ENCODE results near the gene APLP2. TPM values are rescaled to one million over a fixed set of nuclear protein-coding genes. Genes with fewer than 3 reads are reported as not detected.

Gene APLP2
- total RNA-seq, 1 experiment from 2014 or later, result 317 TPM

DNA sequence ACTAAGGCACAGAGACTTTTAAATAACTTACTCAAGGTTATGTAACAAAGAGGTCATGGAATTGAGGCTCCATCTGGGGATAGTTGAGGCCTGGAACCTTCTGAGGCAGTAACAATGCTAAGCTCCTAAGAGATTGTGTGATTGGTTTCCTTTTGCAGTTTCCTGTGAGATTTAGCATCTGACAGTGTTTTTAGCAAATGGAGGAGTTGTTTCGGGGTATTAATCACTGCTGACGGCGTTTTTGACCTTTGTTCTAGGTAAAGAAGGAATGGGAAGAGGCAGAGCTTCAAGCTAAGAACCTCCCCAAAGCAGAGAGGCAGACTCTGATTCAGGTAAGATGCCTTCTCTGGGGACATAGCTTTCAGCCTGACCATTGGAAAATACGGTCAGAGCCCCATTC is 57.8 kb downstream of the APLP2 start:
- Mint-ChIP-seq H3K27ac (ENCODE audit: low read depth, unreplicated experiment) (no peak overlapping the region), H3K4me3 (ENCODE audit: unreplicated experiment) (no peak overlapping the region), H3K27me3 (ENCODE audit: insufficient read depth, unreplicated experiment) (no peaks in the 10 kb centered on the region), H3K4me1 (ENCODE audit: insufficient read depth, unreplicated experiment) (peaks cover 14% of the 10 kb centered on the region), H3K9me3 (ENCODE audit: unreplicated experiment) (no peaks in the 10 kb centered on the region), H3K36me3 (ENCODE audit: insufficient read depth, unreplicated experiment) (peaks cover 71% of the 10 kb centered on the region)
- CTCF ChIA-PET, result interaction anchor here (0.6 to 12.7 kb wide), 8 partner anchors 11 to 328 kb away, joined by 3 to 234 read pairs (median 4); no protein-coding TSS in a partner anchor
- POLR2A ChIA-PET, result interaction anchor here (6.9 to 8.4 kb wide), 2 partner anchors 56 to 125 kb away, joined by 38 to 79 read pairs; partner anchors contain the start of genes APLP2 and PRDM10
- no TSS peak for BruUV-seq (replicated peaks)
- TF ChIP-seq, protein P1, sequence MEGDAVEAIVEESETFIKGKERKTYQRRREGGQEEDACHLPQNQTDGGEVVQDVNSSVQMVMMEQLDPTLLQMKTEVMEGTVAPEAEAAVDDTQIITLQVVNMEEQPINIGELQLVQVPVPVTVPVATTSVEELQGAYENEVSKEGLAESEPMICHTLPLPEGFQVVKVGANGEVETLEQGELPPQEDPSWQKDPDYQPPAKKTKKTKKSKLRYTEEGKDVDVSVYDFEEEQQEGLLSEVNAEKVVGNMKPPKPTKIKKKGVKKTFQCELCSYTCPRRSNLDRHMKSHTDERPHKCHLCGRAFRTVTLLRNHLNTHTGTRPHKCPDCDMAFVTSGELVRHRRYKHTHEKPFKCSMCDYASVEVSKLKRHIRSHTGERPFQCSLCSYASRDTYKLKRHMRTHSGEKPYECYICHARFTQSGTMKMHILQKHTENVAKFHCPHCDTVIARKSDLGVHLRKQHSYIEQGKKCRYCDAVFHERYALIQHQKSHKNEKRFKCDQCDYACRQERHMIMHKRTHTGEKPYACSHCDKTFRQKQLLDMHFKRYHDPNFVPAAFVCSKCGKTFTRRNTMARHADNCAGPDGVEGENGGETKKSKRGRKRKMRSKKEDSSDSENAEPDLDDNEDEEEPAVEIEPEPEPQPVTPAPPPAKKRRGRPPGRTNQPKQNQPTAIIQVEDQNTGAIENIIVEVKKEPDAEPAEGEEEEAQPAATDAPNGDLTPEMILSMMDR (IDR thresholded peaks at IDR 0.05; ENCODE audit: unreplicated experiment), result no peak
- intact Hi-C loops (cut with micrococcal nuclease), result no loop called here
- no peak for DNase-seq (ENCODE audit: unreplicated experiment)

DNA sequence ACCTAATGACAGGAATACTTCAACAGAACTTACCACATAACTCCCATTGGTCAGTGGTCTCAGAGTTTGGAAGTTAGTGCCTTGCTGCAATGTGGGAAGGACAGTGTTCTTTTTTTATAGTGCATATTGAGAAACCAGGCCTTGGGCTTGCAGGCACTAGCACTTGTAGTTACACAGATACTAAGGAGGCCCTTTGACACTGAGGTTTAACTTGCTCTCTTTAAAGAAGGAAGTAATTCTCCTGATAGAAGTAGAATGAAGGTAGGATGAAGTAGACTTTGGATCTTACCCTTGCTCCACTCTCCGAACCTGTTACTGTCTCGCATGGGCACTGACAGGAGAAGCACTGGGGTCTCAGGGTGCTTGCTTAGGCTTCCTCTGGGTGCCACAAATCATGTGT is 58.9 kb downstream of the APLP2 start:
- Mint-ChIP-seq H3K4me3 (ENCODE audit: unreplicated experiment) (no peak overlapping the region), H3K36me3 (ENCODE audit: insufficient read depth, unreplicated experiment) (peaks cover 71% of the 10 kb centered on the region), H3K27ac (ENCODE audit: low read depth, unreplicated experiment) (no peak overlapping the region), H3K9me3 (ENCODE audit: unreplicated experiment) (no peaks in the 10 kb centered on the region), H3K27me3 (ENCODE audit: insufficient read depth, unreplicated experiment) (no peaks in the 10 kb centered on the region), H3K4me1 (ENCODE audit: insufficient read depth, unreplicated experiment) (peaks cover 12% of the 10 kb centered on the region)
- DNase-seq (ENCODE audit: unreplicated experiment), result no peak
- ChIA-PET POLR2A (interaction anchor here (0.7 to 8.4 kb wide), 4 partner anchors 17 to 126 kb away, joined by 3 to 79 read pairs (median 20); partner anchors contain the start of genes APLP2 and PRDM10), CTCF (interaction anchor here (0.9 to 12.7 kb wide), 2 partner anchors 200 to 213 kb away, joined by 3 to 234 read pairs; no protein-coding TSS in a partner anchor)
- TF ChIP-seq, protein P1 (IDR thresholded peaks at IDR 0.05; ENCODE audit: unreplicated experiment), result no peak
- intact Hi-C loops (cut with micrococcal nuclease), result no loop called here
- BruUV-seq (replicated peaks), result no TSS peak

DNA sequence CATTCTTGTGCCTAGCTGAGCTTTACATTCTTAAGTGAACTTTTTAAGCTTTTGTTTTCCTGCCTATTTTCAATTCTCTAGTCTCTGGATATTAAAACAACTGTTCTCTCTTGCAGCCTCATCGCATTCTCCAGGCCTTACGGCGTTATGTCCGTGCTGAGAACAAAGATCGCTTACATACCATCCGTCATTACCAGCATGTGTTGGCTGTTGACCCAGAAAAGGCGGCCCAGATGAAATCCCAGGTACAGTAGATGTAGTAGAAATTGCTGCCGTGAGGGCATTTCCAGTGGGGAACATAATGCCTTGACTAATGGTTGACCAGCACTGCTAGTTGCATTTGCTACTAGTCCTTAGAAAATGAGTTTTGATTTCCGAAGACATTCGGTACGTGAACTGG is 60.2 kb downstream of the APLP2 start:
- POLR2A ChIA-PET, result interaction anchor here (0.6 to 8.4 kb wide), 5 partner anchors 25 to 200 kb away, joined by 3 to 79 read pairs (median 4); partner anchors contain the start of genes APLP2 and PRDM10
- Mint-ChIP-seq H3K27me3 (ENCODE audit: insufficient read depth, unreplicated experiment) (no peaks in the 10 kb centered on the region), H3K27ac (ENCODE audit: low read depth, unreplicated experiment) (no peak overlapping the region), H3K4me1 (ENCODE audit: insufficient read depth, unreplicated experiment) (no peaks in the 10 kb centered on the region), H3K9me3 (ENCODE audit: unreplicated experiment) (no peaks in the 10 kb centered on the region), H3K4me3 (ENCODE audit: unreplicated experiment) (no peak overlapping the region), H3K36me3 (ENCODE audit: insufficient read depth, unreplicated experiment) (peaks cover 72% of the 10 kb centered on the region)
- CTCF ChIA-PET, result interaction anchor here (0.6 to 12.7 kb wide), 8 partner anchors 14 to 486 kb away, joined by 3 to 234 read pairs (median 12); no protein-coding TSS in a partner anchor
- BruUV-seq (replicated peaks), result no TSS peak
- TF ChIP-seq, protein P1 (IDR thresholded peaks at IDR 0.05; ENCODE audit: unreplicated experiment), result no peak
- DNase-seq (ENCODE audit: unreplicated experiment), result no peak
- intact Hi-C loops (cut with micrococcal nuclease), result no loop called here

DNA sequence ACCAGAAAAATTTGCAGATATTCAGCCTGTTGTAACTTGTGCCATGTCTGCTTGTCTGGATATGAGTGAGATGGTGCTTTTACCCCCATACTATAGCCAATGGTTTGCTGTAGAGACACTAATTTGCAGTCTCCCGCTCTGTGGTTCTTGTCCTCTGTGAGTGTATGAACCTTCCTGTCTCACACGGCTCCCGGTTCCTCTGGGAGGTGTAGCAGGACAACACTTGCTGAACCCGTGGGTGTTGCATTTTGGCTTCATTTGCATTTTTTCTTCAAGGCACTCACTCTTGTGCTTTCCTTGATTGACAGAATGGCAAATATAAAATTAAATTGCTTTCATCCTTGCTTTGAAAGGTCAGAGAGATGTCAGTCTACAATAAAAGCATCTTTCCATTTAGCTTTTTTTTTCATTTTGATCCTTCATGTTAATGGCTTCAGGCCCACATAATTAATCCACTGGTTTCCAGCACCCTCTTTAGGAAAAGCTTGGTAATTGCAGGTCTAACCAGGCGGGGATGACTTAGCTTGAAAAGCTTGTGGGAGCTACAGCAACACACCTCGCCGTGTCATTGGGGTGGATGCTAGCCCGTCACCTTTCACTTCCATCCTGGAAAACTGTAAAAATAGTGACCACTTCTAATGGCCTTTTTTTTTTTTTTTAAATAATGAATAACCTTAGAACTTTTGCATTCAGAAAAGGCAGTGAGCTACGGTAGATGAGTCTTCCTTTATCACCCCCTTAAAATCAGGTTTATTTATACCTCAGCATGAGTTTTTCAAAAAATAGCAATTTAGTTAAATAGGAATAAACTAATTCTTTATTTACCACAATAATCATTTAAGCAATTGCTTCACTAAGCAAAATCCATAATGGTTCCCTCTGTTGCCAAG is 62.5 kb downstream of the APLP2 start:
- intact Hi-C loops (cut with micrococcal nuclease), result loop anchor here (1.0 kb wide), 4 partner anchors 129 to 347 kb away; no protein-coding TSS in a partner anchor
- POLR2A ChIA-PET, result interaction anchor here (1.0 to 6.9 kb wide), 10 partner anchors 8 to 270 kb away, joined by 3 to 38 read pairs (median 6); partner anchors contain the start of genes APLP2 and PRDM10
- CTCF ChIA-PET, result interaction anchor here (0.5 to 12.7 kb wide), 60 partner anchors 8 to 1121 kb away, joined by 3 to 234 read pairs (median 4); partner anchors contain the start of genes APLP2 and PRDM10
- TF ChIP-seq, protein P1 (IDR thresholded peaks at IDR 0.05; ENCODE audit: unreplicated experiment), result peak; percentile 88
- no peaks in the 10 kb centered on the region for H3K4me1 Mint-ChIP-seq (ENCODE audit: insufficient read depth, unreplicated experiment)
- no TSS peak for BruUV-seq (replicated peaks)
- DNase-seq (ENCODE audit: unreplicated experiment), result peak; percentile 78
- peaks cover 86% of the 10 kb centered on the region for H3K36me3 Mint-ChIP-seq (ENCODE audit: insufficient read depth, unreplicated experiment)
- no peaks in the 10 kb centered on the region for H3K27me3 Mint-ChIP-seq (ENCODE audit: insufficient read depth, unreplicated experiment)
- H3K4me3 Mint-ChIP-seq (ENCODE audit: unreplicated experiment), result no peak overlapping the region
- H3K9me3 Mint-ChIP-seq (ENCODE audit: unreplicated experiment), result no peaks in the 10 kb centered on the region
- no peak overlapping the region for H3K27ac Mint-ChIP-seq (ENCODE audit: low read depth, unreplicated experiment)
